GM18909 (cell line): ENCODE measurements around the gene MADD.

Experiments used
- ATAC-seq: cut with Tn5 transposase; IDR thresholded peaks from one replicate; pipeline ENCODE4 v1.9.1; 2021; ENCODE audit warnings: mild to moderate bottlenecking; ENCODE audit not compliant: unreplicated experiment, poor library complexity

The MADD gene

GRCh38 chr11:47271961-47272661 is 2.2 kb downstream of the MADD start:
- no peak for ATAC-seq

DNA sequence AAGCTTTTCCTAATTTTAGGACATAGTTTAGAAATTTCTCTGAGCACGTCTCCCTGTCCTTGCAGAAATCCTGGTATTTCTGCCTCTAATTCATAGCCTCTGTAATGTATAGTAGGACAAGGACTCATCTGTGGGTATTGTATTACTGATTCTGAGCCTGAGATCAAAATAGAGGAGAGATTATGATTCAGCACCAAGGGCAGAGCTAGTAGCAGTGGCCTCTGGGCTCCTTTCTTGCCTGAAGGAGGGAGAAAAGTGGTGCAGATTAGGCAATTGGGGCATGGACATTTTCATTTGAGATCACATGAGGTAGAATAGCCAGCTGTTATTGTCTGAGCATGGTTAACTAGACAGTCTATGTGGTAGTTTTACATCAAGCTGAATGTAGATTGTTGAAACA is 2.8 kb downstream of the MADD start:
- ATAC-seq: no peak

DNA sequence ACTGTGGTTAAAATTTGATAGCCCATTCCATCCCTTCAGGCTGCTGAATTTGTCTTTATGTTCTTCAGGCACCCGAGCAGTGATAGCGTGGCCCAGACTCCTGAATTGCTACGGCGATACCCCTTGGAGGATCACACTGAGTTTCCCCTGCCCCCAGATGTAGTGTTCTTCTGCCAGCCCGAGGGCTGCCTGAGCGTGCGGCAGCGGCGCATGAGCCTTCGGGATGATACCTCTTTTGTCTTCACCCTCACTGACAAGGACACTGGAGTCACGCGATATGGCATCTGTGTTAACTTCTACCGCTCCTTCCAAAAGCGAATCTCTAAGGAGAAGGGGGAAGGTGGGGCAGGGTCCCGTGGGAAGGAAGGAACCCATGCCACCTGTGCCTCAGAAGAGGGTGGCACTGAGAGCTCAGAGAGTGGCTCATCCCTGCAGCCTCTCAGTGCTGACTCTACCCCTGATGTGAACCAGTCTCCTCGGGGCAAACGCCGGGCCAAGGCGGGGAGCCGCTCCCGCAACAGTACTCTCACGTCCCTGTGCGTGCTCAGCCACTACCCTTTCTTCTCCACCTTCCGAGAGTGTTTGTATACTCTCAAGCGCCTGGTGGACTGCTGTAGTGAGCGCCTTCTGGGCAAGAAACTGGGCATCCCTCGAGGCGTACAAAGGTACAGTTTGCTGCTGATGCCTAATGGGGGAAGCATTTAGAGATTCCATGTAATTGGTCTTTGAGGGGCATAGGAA is 4.7 kb downstream of the MADD start:
- no peak for ATAC-seq

GRCh38 chr11:47276923-47277322 is 7.0 kb downstream of the MADD start:
- ATAC-seq: no peak

GRCh38 chr11:47278058-47278457 is 8.1 kb downstream of the MADD start:
- ATAC-seq: no peak

DNA sequence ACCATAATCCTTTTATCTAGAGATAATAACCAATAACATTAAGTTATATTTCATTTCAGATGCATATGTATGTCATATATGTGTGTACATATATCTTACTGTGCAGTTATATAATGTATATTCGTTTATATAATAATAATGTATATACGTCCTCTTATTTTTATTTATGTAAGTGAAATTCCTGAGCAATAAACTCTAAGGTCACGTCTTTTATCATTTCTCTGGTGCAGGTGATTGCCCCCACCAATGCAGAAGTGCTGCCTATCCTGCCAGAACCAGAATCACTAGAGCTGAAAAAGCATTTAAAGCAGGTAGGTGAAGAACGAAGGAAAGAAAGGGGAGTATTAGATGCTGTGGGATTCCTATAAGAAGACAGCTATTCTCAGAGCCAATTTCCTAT is 8.8 kb downstream of the MADD start:
- ATAC-seq: no peak

DNA sequence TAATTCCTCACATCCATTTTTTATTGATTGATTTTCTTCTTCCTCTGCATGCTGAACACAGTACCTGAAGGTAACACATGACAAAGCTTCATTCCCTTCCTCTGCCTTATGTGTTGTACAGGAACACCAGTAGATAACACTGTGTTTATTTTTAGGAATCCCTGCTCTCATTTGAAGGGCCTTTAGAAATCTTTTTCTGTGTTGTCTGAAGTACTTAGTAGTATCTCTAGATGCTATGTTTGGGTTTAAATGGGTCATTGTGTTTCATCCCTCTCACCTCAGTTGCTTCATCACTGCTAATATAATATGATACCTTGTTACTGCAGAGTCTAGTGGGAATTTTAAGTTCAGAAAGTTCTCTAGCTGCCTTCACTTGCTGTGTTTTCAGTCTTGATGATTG is 10.2 kb downstream of the MADD start:
- ATAC-seq: no peak

DNA sequence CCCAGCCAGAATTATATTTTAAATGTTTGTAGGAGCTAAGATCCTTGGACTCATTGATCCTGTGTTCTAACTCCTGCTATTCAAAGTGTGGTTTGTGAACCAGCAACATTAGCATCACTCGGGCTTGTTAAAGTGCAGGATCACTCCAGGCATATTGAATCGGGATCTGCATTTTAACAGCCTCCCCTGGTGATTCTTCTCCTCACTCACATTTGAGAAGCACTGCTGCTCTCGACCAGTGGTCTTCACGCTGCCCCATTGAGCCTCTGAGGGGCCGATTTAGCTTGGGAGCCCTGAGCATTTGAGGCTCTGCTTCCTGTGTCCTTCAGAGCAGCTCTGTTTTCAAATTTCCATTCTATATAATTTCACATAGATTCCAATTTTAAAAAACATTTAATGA is 10.9 kb downstream of the MADD start:
- ATAC-seq: no peak

DNA sequence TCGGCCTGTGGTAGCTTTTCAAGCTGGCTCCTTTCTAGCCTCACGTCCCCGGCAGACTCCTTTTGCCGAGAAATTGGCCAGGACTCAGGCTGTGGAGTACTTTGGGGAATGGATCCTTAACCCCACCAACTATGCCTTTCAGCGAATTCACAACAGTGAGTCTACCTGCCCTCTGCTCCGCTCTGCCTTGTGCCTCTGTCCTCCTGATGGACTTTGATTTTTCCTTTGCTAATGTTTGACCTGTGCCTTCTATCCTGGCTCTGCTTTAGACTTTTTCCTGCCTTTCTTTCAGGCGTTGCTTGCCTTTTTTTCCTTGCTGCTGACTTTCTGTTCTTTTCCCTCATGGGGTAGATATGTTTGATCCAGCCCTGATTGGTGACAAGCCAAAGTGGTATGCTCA is 12.5 kb downstream of the MADD start:
- ATAC-seq: no peak

GRCh38 chr11:47284151-47284550 is 14.2 kb downstream of the MADD start:
- ATAC-seq: no peak

DNA sequence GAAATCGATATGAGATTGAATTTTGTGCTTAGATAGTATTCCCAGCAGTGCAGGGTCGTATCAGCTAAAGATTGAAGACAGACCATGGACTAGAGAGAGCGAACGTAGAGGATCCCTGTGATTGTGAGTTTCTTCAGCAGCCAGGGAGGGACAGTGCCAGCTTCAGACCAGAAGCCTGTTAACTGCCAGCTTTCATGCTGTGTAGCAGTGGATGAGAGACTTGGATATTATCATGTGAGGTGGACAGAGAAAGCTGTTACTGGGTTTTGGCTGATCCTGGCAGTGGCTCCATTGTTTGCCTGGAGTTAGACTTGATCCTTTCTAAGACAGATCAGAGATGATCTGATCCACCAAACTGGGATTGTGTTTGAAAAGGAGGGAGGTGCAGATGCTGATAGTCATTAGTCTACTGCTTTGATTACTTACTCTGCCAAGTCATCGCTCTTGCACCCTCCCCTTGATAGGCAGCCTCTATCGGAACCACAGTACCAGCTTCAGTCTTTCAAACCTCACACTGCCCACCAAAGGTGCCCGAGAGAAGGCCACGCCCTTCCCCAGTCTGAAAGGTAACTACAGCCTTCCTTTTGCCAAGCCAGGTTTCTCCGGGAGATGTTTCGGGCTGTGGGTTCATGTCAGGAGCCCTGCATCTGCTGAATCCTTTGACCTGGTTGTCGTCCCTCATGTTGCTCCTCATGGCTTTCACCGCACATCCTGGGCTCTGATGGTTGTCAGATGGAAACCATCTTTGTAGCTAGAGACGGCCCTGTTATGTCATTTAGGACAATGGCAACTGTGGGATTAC is 16.2 kb downstream of the MADD start:
- no peak for ATAC-seq

DNA sequence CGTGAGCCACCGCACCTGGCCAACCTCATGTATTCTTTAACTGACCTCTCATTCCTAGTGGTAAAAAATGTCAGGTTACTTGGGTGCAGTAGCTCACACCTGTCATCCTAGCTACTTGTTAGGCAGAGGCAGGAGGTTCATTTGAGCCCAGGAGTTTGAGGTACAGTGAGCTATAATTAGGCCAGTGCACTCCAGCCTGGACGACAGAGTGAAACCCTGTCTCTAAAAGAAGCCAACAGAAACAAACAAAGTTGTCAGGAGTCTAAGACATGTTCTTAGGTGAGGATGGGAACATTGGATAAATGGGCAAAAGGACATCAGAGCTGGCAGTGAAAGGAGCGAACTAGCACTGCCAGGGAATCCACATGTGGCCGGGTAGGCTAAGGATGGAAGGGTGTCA is 18.1 kb downstream of the MADD start:
- no peak for ATAC-seq

GRCh38 chr11:47289856-47290255 is 19.9 kb downstream of the MADD start:
- ATAC-seq: no peak

GRCh38 chr11:47295385-47295784 is 25.5 kb downstream of the MADD start:
- no peak for ATAC-seq

GRCh38 chr11:47296045-47296444 is 26.1 kb downstream of the MADD start:
- ATAC-seq: no peak

- no peak for ATAC-seq
These were observed 29.1 kb downstream of the MADD start for GRCh38 chr11:47299078-47299477.

DNA sequence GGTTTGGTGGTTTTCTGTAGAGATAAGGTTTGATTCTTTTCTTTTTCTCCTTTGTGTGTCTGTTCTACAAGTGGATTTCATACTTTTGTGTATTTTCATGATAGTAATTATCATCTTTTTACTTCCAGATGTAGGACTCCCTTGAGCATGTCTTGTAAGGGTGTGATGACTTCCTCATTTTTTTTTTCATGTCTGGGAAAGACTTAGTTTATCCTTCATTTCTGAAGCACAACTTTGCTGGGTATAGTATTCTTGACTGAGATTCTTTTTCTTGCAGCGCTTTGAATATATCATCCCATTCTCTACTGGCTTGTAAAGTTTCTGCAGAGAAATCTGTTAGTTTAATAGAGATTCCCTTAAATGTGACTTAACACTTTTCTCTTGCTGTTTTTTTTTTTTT is 32.9 kb downstream of the MADD start:
- no peak for ATAC-seq

- ATAC-seq: no peak
These were observed 36.0 kb downstream of the MADD start for GRCh38 chr11:47305734-47306483.

DNA sequence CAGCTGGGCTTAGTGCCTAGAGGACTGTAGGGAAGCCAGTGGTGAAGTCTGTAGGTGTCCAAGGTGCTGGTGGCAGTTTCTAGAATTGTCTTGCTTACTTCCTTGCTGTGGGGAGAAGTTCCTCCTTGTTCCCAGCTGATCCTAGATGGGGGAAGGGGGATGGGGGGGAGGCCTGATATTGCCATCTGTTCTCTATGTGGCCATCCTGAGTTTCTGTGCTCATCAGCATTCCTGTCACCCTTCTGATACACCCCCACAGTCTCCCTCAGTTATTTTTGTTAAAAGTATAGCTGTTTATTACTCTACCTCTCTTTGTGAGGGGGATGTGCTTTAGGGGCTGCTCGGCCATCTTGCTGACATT is 36.5 kb downstream of the MADD start:
- no peak for ATAC-seq

DNA sequence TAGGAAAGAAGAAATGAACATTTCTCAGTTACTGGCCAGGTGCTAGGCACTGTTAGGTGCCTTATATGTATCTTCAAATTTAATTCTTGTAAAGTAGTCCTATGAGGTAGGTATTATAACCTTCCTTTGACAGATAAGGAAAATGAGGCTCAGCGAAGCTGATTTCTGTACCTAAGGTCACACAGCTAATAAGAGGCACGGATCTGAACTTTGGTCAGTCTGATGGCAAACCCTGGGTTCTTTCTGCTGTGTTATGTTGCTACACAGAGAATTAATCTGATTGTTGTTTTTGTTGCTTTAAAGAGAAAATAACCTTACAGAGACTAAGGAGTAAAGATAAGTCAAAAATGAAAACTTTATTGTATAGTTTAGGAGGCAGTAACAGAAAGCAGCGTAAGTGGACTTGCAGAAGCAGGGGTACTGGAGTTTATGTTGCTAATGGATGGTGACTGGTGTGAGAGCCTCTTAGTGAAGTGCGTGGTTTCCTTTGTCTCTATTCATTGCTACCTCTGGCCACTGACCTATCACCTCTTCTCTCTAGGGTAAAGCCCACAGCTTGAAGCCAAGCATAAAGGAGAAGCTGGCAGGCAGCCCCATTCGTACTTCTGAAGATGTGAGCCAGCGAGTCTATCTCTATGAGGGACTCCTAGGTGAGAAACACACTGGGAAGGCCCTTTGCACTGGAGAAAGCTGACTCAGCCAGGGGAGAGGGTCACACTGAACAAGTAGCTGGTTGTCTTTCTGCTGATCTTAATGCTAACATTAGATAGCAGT is 38.3 kb downstream of the MADD start:
- ATAC-seq: no peak
